Ovary (tissue), 9 donors: ENCODE data around the gene FMO2. TPM values are rescaled to one million over a fixed set of nuclear protein-coding genes. Genes with fewer than 3 reads are reported as not detected.
A peak's percentile ranks its signal among the peaks of the same experiment; 100 is the strongest.

Experiments
- DNase-seq, 5 donors: peaks; one replicate each; pipeline ENCODE4 v3.0.0-alpha.2; 2019 to 2020
- H3K27ac ChIP-seq, 2 donors: fragments of 200-600 bp; one replicate each; pipeline versions ENCODE4 v1.5.1 to v1.8.0; 2019 to 2022
- H3K27me3 ChIP-seq: fragments of 200-600 bp; one replicate; pipeline ENCODE4 v1.8.0; 2022
- H3K36me3 ChIP-seq: fragments of 200-600 bp; sonication (generic); one replicate; pipeline ENCODE4 v1.5.1; 2019
- H3K4me1 ChIP-seq: one replicate; pipeline ENCODE4 v1.8.1; 2013; ENCODE audit warnings: mild to moderate bottlenecking, moderate library complexity; ENCODE audit not compliant: insufficient read depth
- H3K4me3 ChIP-seq: fragments of 200-600 bp; sonication (generic); one replicate; pipeline ENCODE4 v1.5.1; 2017
- H3K9me3 ChIP-seq, 2 donors: fragments of 200-600 bp in 1 of 2; sonication (generic) in 1 of 2; one replicate each; pipeline versions ENCODE4 v1.5.1 to v1.8.1; 2013 to 2019; ENCODE audit warnings: mild to moderate bottlenecking in 1 of 2, moderate library complexity in 1 of 2
- CTCF ChIP-seq, 3 donors: fragments of 450-650 bp in 2 of 3; fragments of 200-600 bp in 1 of 3; IDR thresholded peaks; one replicate each; pipeline versions ENCODE4 v1.5.1 to v1.8.0; 2016 to 2022; ENCODE audit warnings: antibody characterized with exemption in 3 of 3, mild to moderate bottlenecking in 1 of 3
- EP300 ChIP-seq: sonication (generic); formaldehyde crosslinking; IDR thresholded peaks from one replicate; pipeline ENCODE4 v1.6.1; 2017; ENCODE audit warnings: antibody characterized with exemption
- POLR2A ChIP-seq: fragments of 450-650 bp; IDR thresholded peaks from one replicate; pipeline ENCODE4 v1.6.1; 2017; ENCODE audit warnings: antibody characterized with exemption, mild to moderate bottlenecking, moderate library complexity
- WGBS, 3 donors: extraction: QIAGEN DNeasy Blood & Tissue Kit in 1 of 3; methylation state at CpG; one replicate each; pipeline versions ENCODE4 v1.1.5 to v1.1.7; 2013 to 2017; 5-methylcytosine and 5-hydroxymethylcytosine counted together
- intact Hi-C, 4 donors: fragments of 100-400 bp; cut with DNase I; formaldehyde crosslinking; loops; one replicate each; pipeline versions ENCODE4 v1.11.0 to v1.15.1; 2022 to 2023
- polyA plus RNA-seq, 2 donors: library from polyadenylated mRNA; stranded (reverse); fragments of 200-250 nt in 1 of 2; fragments of 350-450 nt in 1 of 2; fragmentation: Illumina TruSeq in 1 of 2; extraction: RNeasy Lipid Tissue Mini Kit (QIAGEN cat#74804) in 1 of 2; gene quantifications; one replicate each; pipeline ENCODE4 v1.2.3, GENCODE V29; 2013 to 2014
- total RNA-seq, 7 donors: library from RNA; depleted of rRNA in 2 of 7; stranded (reverse); fragments of >200 nt in 2 of 7; fragmentation: NEBNext Ultra II Directional in 3 of 7; extraction: Animal tissue kit (Norgen Biotek cat#: 25700) in 3 of 7; gene quantifications; one replicate each; pipeline versions ENCODE4 v1.1.0 to v1.2.4, GENCODE V29; 2016 to 2023
- donor health status: DM: no; HTN: no; CAD: no; lungs with moderate emphysema.
- donor health status: DM: no; HTN: no; CAD: no.
- donor health status: Bipolar disorder and iron deficiency.
- donor health status: DM: yes; HTN: yes; CAD: no.
- donor health status: DM: no; HTN: no; CAD: no.
- donor health status: DM: yes; HTN: yes; CAD: no.

Gene FMO2
- total and polyA plus RNA-seq, 9 donors, result 1.6 to 12.8 (median 5.8) TPM

DNA sequence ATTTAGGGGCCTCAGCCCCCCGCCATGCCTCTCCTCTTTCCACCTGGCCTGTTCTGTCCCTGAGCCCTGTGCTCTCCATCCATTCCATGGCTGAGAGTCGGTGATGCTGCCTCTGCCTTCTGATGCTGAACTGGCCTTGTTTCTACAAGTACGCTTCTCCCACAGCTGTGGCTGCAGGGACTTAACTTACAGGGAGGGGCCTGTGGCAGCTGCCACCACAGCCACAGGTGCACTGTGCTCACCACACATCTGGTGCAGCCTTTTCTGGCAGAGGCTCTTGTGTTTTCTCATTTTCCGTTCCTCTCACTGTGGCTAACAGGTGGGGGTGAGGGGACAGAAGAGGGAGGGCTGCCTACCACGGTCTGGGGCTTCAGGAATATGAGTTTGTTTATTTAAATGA is 67.4 kb downstream of the FMO2 start:
- WGBS, 3 donors, result 69 to 84% (median 83%) methylated on average over 5 of the region's 5 CpGs
- H3K36me3 ChIP-seq, result no peaks in the 10 kb centered on the region
- intact Hi-C loops, result loop anchor here in 3 of 4 donors (5.0 to 10.0 kb wide), 2 partner anchors 60 to 62 kb away; partner anchors contain the start of gene FMO4 (in 3 of the 3)
- no peaks in the 10 kb centered on the region for H3K9me3 ChIP-seq
- TF ChIP-seq EP300, result no peak
- no peak for TF ChIP-seq POLR2A
- TF ChIP-seq CTCF (IDR thresholded peaks at IDR 0.05), result no peak
- H3K4me1 ChIP-seq, result peaks cover 5% of the 10 kb centered on the region
- no peak for DNase-seq
- no peaks in the 10 kb centered on the region for H3K27me3 ChIP-seq
- H3K4me3 ChIP-seq, result no peak overlapping the region
- H3K27ac ChIP-seq, result no peak overlapping the region

DNA sequence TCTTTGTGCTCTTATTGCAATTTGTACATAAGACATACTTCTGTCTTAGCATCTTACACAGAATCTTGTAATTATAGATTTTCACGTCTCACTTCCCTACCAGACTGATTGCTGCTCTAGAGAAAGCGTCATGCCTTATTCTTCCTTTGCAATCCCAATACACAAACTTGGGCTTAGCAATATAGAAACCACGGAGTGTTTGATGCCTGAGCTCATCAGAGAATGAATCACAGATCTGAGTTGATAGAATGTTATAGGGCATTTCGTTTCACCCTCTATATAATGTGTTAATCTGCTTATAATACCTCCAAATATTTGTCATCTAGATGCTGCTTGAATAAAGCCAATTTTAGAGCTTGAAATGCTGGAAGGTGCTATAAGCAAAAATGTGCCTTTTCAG is 69.8 kb downstream of the FMO2 start:
- no peaks in the 10 kb centered on the region for H3K27me3 ChIP-seq
- intact Hi-C loops, result loop anchor here in 3 of 4 donors (5.0 to 10.0 kb wide), 2 partner anchors 57 to 60 kb away; partner anchors contain the start of gene FMO4 (in 3 of the 3)
- no peaks in the 10 kb centered on the region for H3K9me3 ChIP-seq
- no peak overlapping the region for H3K27ac ChIP-seq
- H3K4me1 ChIP-seq, result peaks cover 23% of the 10 kb centered on the region
- TF ChIP-seq CTCF (IDR thresholded peaks at IDR 0.05) (no peak), EP300 (no peak), POLR2A (no peak)
- WGBS, 3 donors, result 84 to 90% (median 90%) methylated on average over 4 of the region's 4 CpGs
- no peak overlapping the region for H3K4me3 ChIP-seq
- no peak for DNase-seq
- H3K36me3 ChIP-seq, result no peaks in the 10 kb centered on the region

DNA sequence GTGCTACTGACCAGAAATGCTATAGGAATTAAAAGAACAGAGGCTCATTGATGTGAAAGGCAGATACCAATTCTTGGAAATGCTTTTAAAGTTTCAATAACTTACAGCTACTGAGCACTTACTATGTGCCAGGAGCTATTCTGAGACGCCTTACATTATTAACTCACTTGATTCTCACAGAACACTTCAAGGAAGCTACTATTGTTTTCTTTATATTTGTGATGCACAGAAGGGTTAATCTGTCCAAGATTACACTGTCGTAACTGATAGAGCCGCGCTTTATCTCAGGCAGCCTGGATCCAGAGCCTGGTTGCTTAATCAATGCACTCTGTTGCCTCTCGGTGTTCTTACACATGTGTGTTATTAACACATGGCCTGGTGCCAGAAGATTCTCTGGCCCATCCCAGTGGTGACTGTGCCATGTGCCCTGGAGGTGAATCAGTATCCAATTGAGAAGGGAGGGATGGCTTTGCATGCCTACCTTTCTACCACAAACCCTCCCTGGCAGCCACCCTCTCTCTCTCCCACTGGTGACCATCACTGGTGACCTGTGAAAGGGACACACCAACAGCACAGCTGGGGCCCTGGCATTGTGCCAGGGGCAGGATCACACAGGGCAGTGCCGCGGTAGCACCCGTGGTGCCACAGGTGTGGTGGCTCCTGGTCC is 72.0 kb downstream of the FMO2 start:
- Histone ChIP-seq H3K9me3 (no peaks in the 10 kb centered on the region), H3K4me1 (peaks cover 23% of the 10 kb centered on the region), H3K4me3 (no peak overlapping the region), H3K36me3 (no peaks in the 10 kb centered on the region), H3K27me3 (no peaks in the 10 kb centered on the region), H3K27ac (peak overlapping the region in 1 of 2 donors; percentile 54)
- intact Hi-C loops, result loop anchor here in 2 of 4 donors (10.0 kb wide), 1 partner anchor 58 kb away; the partner anchor contains the start of gene FMO4 (in 2 of the 2)
- no peak for TF ChIP-seq POLR2A
- no peak for TF ChIP-seq EP300
- TF ChIP-seq CTCF (IDR thresholded peaks at IDR 0.05), result no peak
- peak; percentile 41 to 60 (median 59) for DNase-seq
- WGBS, 3 donors, result 12 to 16% (median 14%) methylated on average over 8 of the region's 8 CpGs

GRCh38 chr1:171257607-171258076 is 72.5 kb downstream of the FMO2 start:
- intact Hi-C loops, result loop anchor here in 2 of 4 donors (10.0 kb wide), 1 partner anchor 57 kb away; the partner anchor contains the start of gene FMO4 (in 2 of the 2)
- Histone ChIP-seq H3K27me3 (no peaks in the 10 kb centered on the region), H3K9me3 (no peaks in the 10 kb centered on the region), H3K4me3 (no peak overlapping the region), H3K36me3 (no peaks in the 10 kb centered on the region), H3K4me1 (peaks cover 23% of the 10 kb centered on the region), H3K27ac (peak overlapping the region in 1 of 2 donors; percentile 54)
- WGBS, 3 donors, result 7 to 19% (median 9%) methylated on average over 5 of the region's 5 CpGs
- TF ChIP-seq CTCF (IDR thresholded peaks at IDR 0.05) (no peak), EP300 (no peak), POLR2A (no peak)
- peak; percentile 51 to 72 (median 64) for DNase-seq
